Kidney (tissue), 14 donors: ENCODE measurements around the gene CPNE7. TPM values are rescaled to one million over a fixed set of nuclear protein-coding genes. Genes with fewer than 3 reads are reported as not detected.

Experiments
- DNase-seq, 5 donors: peaks; one replicate each; pipeline ENCODE4 v3.0.0-alpha.2; 2013 to 2020
- FAIRE-seq: peaks from 2 replicates; lab custom pipeline; 2012; peaks lifted over from hg19 to GRCh38; lab: Jason Lieb, UNC
- H3K27ac ChIP-seq, 2 donors: one replicate each; pipeline ENCODE4 v1.7.0; 2013; ENCODE audit warnings: low read depth in 2 of 2, low read length in 2 of 2, inconsistent platforms in 1 of 2
- H3K27me3 ChIP-seq: one replicate; pipeline ENCODE4 v1.7.1; 2013; ENCODE audit warnings: low read length, inconsistent platforms; ENCODE audit not compliant: control insufficient read depth, insufficient read depth
- H3K36me3 ChIP-seq, 3 donors: one replicate each; pipeline versions ENCODE4 v1.7.0 to v1.7.1; 2013; ENCODE audit warnings: low read length in 3 of 3, control low read depth in 1 of 3, inconsistent platforms in 1 of 3; ENCODE audit not compliant: insufficient read depth in 3 of 3, control insufficient read depth in 2 of 3
- H3K4me1 ChIP-seq, 3 donors: one replicate each; pipeline versions ENCODE4 v1.7.0 to v1.7.1; 2013; ENCODE audit warnings: low read length in 3 of 3, inconsistent platforms in 1 of 3, low read depth in 1 of 3; ENCODE audit not compliant: control insufficient read depth in 2 of 3, insufficient read depth in 2 of 3
- H3K4me3 ChIP-seq, 3 donors: one replicate each; pipeline versions ENCODE4 v1.7.0 to v1.8.1; 2013; ENCODE audit warnings: low read length in 3 of 3, control low read depth in 1 of 3, inconsistent platforms in 1 of 3
- H3K9ac ChIP-seq, 3 donors: one replicate each; pipeline versions ENCODE4 v1.7.0 to v1.7.1; 2013; ENCODE audit warnings: low read length in 3 of 3, control low read depth in 1 of 3, inconsistent platforms in 1 of 3
- H3K9me3 ChIP-seq, 3 donors: one replicate each; pipeline versions ENCODE4 v1.7.0 to v1.7.1; 2013; ENCODE audit warnings: low read length in 3 of 3, control low read depth in 1 of 3, inconsistent platforms in 1 of 3; ENCODE audit not compliant: control insufficient read depth in 2 of 3, insufficient read depth in 1 of 3
- intact Hi-C: fragments of 100-400 bp; cut with DNase I; formaldehyde crosslinking; loops from one replicate; pipeline ENCODE4 v1.11.1; 2022
- polyA plus RNA-seq: library from polyadenylated mRNA; stranded (reverse); fragments of 350-450 nt; fragmentation: Illumina TruSeq; extraction: RNeasy Lipid Tissue Mini Kit (QIAGEN cat#74804); gene quantifications from one replicate; pipeline ENCODE4 v1.2.3, GENCODE V29; 2014; ENCODE audit warnings: low read depth, low replicate concordance; ENCODE audit not compliant: insufficient read depth
- total RNA-seq: library from RNA; stranded (reverse); fragmentation: NEBNext Ultra II Directional; extraction: Animal tissue kit (Norgen Biotek cat#: 25700); gene quantifications from one replicate; pipeline ENCODE4 v1.2.1, GENCODE V29; 2021
- TF ChIP-seq, protein P1 (sequence below): IDR thresholded peaks from 3 replicates; pipeline ENCODE4 v1.5.1; 2012; ENCODE audit warnings: mild to moderate bottlenecking, moderate library complexity, borderline replicate concordance; ENCODE audit not compliant: insufficient read depth; ENCODE audit errors: extremely low read depth
- donor health status: control.
- donor health status: control.
- donor health status: control.
- donor health status: control.
- donor health status: control.
- donor health status: DM: yes; HTN: yes; CAD: no.
- donor health status: Normal renal cell carcinoma (clear cell type).

The CPNE7 gene
- total and polyA plus RNA-seq, 2 donors from 2014 or later: 1.5 to 13.7 TPM

DNA sequence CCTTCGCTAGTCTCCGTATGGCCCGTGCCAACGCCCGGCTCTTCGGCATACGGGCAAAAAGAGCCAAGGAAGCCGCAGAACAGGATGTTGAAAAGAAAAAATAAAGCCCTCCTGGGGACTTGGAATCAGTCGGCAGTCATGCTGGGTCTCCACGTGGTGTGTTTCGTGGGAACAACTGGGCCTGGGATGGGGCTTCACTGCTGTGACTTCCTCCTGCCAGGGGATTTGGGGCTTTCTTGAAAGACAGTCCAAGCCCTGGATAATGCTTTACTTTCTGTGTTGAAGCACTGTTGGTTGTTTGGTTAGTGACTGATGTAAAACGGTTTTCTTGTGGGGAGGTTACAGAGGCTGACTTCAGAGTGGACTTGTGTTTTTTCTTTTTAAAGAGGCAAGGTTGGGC lies 12.6 kb upstream of the CPNE7 start:
- Histone ChIP-seq H3K27me3 (no peaks in the 10 kb centered on the region), H3K4me3 (no peak overlapping the region), H3K4me1 (peaks cover 6 to 28% (median 14%) of the 10 kb centered on the region in 3 donors), H3K36me3 (peaks cover 13 to 33% (median 24%) of the 10 kb centered on the region in 3 donors), H3K9me3 (no peaks in the 10 kb centered on the region), H3K9ac (no peak overlapping the region), H3K27ac (no peak overlapping the region)
- FAIRE-seq (no peak), DNase-seq (no peak)
- intact Hi-C loops: no loop called here
- TF ChIP-seq, protein P1, sequence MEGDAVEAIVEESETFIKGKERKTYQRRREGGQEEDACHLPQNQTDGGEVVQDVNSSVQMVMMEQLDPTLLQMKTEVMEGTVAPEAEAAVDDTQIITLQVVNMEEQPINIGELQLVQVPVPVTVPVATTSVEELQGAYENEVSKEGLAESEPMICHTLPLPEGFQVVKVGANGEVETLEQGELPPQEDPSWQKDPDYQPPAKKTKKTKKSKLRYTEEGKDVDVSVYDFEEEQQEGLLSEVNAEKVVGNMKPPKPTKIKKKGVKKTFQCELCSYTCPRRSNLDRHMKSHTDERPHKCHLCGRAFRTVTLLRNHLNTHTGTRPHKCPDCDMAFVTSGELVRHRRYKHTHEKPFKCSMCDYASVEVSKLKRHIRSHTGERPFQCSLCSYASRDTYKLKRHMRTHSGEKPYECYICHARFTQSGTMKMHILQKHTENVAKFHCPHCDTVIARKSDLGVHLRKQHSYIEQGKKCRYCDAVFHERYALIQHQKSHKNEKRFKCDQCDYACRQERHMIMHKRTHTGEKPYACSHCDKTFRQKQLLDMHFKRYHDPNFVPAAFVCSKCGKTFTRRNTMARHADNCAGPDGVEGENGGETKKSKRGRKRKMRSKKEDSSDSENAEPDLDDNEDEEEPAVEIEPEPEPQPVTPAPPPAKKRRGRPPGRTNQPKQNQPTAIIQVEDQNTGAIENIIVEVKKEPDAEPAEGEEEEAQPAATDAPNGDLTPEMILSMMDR: no peak

DNA sequence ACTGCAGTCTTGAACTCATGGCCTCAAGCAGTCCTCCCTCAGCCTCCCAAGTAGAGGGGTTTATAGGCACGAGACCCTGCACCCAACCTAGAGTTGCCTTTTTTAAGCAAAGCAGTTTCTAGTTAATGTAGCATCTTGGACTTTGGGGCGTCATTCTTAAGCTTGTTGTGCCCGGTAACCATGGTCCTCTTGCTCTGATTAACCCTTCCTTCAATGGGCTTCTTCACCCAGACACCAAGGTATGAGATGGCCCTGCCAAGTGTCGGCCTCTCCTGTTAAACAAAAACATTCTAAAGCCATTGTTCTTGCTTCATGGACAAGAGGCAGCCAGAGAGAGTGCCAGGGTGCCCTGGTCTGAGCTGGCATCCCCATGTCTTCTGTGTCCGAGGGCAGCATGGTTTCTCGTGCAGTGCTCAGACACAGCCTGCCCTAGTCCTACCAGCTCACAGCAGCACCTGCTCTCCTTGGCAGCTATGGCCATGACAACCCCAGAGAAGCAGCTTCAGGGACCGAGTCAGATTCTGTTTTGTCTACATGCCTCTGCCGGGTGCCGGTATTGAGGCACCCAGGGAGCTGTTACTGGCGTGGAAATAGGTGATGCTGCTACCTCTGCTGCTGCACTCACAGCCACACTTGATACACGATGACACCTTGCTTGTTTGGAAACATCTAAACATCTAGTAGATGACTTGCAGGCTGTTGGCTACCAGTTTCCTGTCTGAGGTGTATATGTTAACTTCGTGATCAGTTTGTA lies 11.7 kb upstream of the CPNE7 start:
- Histone ChIP-seq H3K27me3 (no peaks in the 10 kb centered on the region), H3K9ac (no peak overlapping the region), H3K9me3 (no peaks in the 10 kb centered on the region), H3K27ac (no peak overlapping the region), H3K4me1 (peaks cover 6 to 28% (median 14%) of the 10 kb centered on the region in 3 donors), H3K36me3 (peaks cover 13 to 33% (median 24%) of the 10 kb centered on the region in 3 donors), H3K4me3 (no peak overlapping the region)
- intact Hi-C loops: no loop called here
- no peak for FAIRE-seq
- TF ChIP-seq, protein P1: no peak
- DNase-seq: no peak

DNA sequence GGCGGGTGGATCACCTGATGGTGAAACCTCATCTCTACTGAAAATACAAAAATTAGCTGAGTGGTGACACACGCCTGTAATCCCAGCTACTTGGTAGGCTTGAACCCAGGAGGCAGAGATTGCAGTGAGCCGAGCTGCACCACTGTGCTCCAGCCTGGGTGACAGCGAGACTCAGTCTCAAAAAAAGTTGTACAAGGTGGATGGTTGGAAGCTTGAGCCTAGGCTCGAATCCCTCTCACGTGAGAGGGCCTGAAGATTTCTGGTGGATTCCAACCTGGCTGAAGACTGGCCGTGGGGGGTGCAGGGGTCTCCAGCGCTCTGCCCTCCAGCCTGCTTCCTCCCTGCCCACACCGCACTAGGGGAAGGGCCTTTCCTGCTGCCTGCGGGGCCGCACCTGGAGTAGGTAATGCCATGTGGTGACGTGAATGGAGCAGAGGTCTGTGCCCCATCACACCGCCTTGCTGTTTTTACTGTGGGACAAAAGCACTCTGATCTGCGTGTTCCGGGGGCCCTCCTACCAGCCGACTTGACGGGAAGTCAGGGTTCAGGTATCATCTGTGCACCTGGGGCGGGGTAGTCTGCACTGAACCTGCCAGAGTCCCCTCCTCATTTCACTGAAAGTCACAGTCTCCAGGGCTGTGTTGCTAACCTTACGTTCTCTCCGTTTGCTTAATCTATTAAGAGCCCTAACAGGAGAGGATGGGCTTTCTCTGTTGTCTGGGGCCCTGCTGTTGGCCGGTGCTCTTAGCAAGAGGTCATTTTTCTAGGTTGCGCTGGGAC lies 10.9 kb upstream of the CPNE7 start:
- Histone ChIP-seq H3K4me3 (no peak overlapping the region), H3K9me3 (no peaks in the 10 kb centered on the region), H3K4me1 (peaks cover 6 to 27% (median 14%) of the 10 kb centered on the region in 3 donors), H3K27ac (no peak overlapping the region), H3K9ac (no peak overlapping the region), H3K36me3 (peaks cover 13 to 33% (median 24%) of the 10 kb centered on the region in 3 donors), H3K27me3 (no peaks in the 10 kb centered on the region)
- intact Hi-C loops: no loop called here
- FAIRE-seq (no peak), DNase-seq (peak in 1 of 5 donors; percentile 65)
- TF ChIP-seq, protein P1: no peak
